GM12872 (cell line): ENCODE data around the gene FBXL7.

Experiments
- CTCF ChIP-seq: IDR thresholded peaks from 3 replicates; pipeline ENCODE4 v1.5.1; 2011; ENCODE audit warnings: low read depth, mild to moderate bottlenecking, low read length, moderate library complexity; ENCODE audit not compliant: insufficient read depth

Gene FBXL7

GRCh38 chr5:15834596-15835245 is 334.7 kb downstream of the FBXL7 start:
- no peak for TF ChIP-seq CTCF

GRCh38 chr5:15835514-15835913 is 335.5 kb downstream of the FBXL7 start:
- TF ChIP-seq CTCF = no peak

GRCh38 chr5:15837551-15838289 is 337.7 kb downstream of the FBXL7 start:
- no peak for TF ChIP-seq CTCF

- no peak for TF ChIP-seq CTCF
These were observed 344.3 kb downstream of the FBXL7 start for GRCh38 chr5:15844253-15844652.

GRCh38 chr5:15844871-15845270 is 344.9 kb downstream of the FBXL7 start:
- TF ChIP-seq CTCF = no peak

GRCh38 chr5:15850536-15850935 is 350.6 kb downstream of the FBXL7 start:
- TF ChIP-seq CTCF = no peak

GRCh38 chr5:15850939-15851341 is 351.0 kb downstream of the FBXL7 start:
- no peak for TF ChIP-seq CTCF
